ENCODE results near the gene TMEM87B.
"Not testable (repeated sequence)": the region's sequence is repeated elsewhere in the genome, so short reads cannot be mapped to it uniquely, and the experiment has no call there.

Gene TMEM87B

GRCh38 chr2:112053917-112054846 lies 887 bp upstream of the TMEM87B start:
- Histone ChIP-seq H3K4me2 (ENCODE audit: low read length) (peak overlapping the region; percentile 90), H3K9me3 (replicated peaks; ENCODE audit: low read length) (no peaks in the 10 kb centered on the region), H3K4me1 (ENCODE audit: control insufficient read depth, insufficient read depth, low read length) (peaks cover 17% of the 10 kb centered on the region), H3K4me3 (ENCODE audit: low read length) (peak overlapping the region; percentile 96), H3K9ac (ENCODE audit: low read depth, low read length) (peak overlapping the region; percentile 69), H3K36me3 (ENCODE audit: insufficient read depth, low read length) (peaks cover under 1% of the 10 kb centered on the region), H3K27me3 (ENCODE audit: control insufficient read depth, insufficient read depth, low read length) (no peaks in the 10 kb centered on the region)

- Histone ChIP-seq H3K4me2 (ENCODE audit: low read length) (peak overlapping the region; percentile 91), H3K36me3 (ENCODE audit: insufficient read depth, low read length) (peaks cover 5% of the 10 kb centered on the region), H3K9me3 (replicated peaks; ENCODE audit: low read length) (no peaks in the 10 kb centered on the region), H3K4me3 (ENCODE audit: low read length) (peak overlapping the region; percentile 89), H3K9ac (ENCODE audit: low read depth, low read length) (peak overlapping the region; percentile 93), H3K27me3 (ENCODE audit: control insufficient read depth, insufficient read depth, low read length) (no peaks in the 10 kb centered on the region), H3K4me1 (ENCODE audit: control insufficient read depth, insufficient read depth, low read length) (peaks cover 17% of the 10 kb centered on the region)
Observed at GRCh38 chr2:112055730-112056625, 909 bp downstream of the TMEM87B start.

- Histone ChIP-seq H3K27me3 (ENCODE audit: control insufficient read depth, insufficient read depth, low read length) (no peaks in the 10 kb centered on the region), H3K9me3 (replicated peaks; ENCODE audit: low read length) (no peaks in the 10 kb centered on the region), H3K4me1 (ENCODE audit: control insufficient read depth, insufficient read depth, low read length) (peaks cover 17% of the 10 kb centered on the region), H3K36me3 (ENCODE audit: insufficient read depth, low read length) (peaks cover 12% of the 10 kb centered on the region), H3K4me3 (ENCODE audit: low read length) (peak overlapping the region; percentile 89), H3K9ac (ENCODE audit: low read depth, low read length) (peak overlapping the region; percentile 93), H3K4me2 (ENCODE audit: low read length) (peak overlapping the region; percentile 91)
Observed at GRCh38 chr2:112056626-112056987, 1.5 kb downstream of the TMEM87B start.

- H3K4me1 ChIP-seq (ENCODE audit: control insufficient read depth, insufficient read depth, low read length), result peaks cover 11% of the 10 kb centered on the region
- H3K4me3 ChIP-seq (ENCODE audit: low read length), result no peak overlapping the region
- no peaks in the 10 kb centered on the region for H3K9me3 ChIP-seq (replicated peaks; ENCODE audit: low read length)
- no peak overlapping the region for H3K9ac ChIP-seq (ENCODE audit: low read depth, low read length)
- H3K36me3 ChIP-seq (ENCODE audit: insufficient read depth, low read length), result peaks cover 41% of the 10 kb centered on the region
- H3K27me3 ChIP-seq (ENCODE audit: control insufficient read depth, insufficient read depth, low read length), result no peaks in the 10 kb centered on the region
- H3K4me2 ChIP-seq (ENCODE audit: low read length), result no peak overlapping the region
Observed at GRCh38 chr2:112059671-112060070, 4.6 kb downstream of the TMEM87B start.

- H3K4me1 ChIP-seq (ENCODE audit: control insufficient read depth, insufficient read depth, low read length), result peaks cover 25% of the 10 kb centered on the region
- H3K9me3 ChIP-seq (replicated peaks; ENCODE audit: low read length), result no peaks in the 10 kb centered on the region
- H3K36me3 ChIP-seq (ENCODE audit: insufficient read depth, low read length), result peaks cover 43% of the 10 kb centered on the region
- no peak overlapping the region for H3K4me3 ChIP-seq (ENCODE audit: low read length)
- H3K4me2 ChIP-seq (ENCODE audit: low read length), result no peak overlapping the region
- no peak overlapping the region for H3K9ac ChIP-seq (ENCODE audit: low read depth, low read length)
- no peaks in the 10 kb centered on the region for H3K27me3 ChIP-seq (ENCODE audit: control insufficient read depth, insufficient read depth, low read length)
Observed at GRCh38 chr2:112061299-112061698, 6.2 kb downstream of the TMEM87B start.

GRCh38 chr2:112061840-112062239 lies 6.8 kb downstream of the TMEM87B start:
- Histone ChIP-seq H3K9me3 (replicated peaks; ENCODE audit: low read length) (no peaks in the 10 kb centered on the region), H3K4me2 (ENCODE audit: low read length) (no peak overlapping the region), H3K36me3 (ENCODE audit: insufficient read depth, low read length) (peaks cover 48% of the 10 kb centered on the region), H3K4me1 (ENCODE audit: control insufficient read depth, insufficient read depth, low read length) (peaks cover 22% of the 10 kb centered on the region), H3K27me3 (ENCODE audit: control insufficient read depth, insufficient read depth, low read length) (no peaks in the 10 kb centered on the region), H3K9ac (ENCODE audit: low read depth, low read length) (no peak overlapping the region), H3K4me3 (ENCODE audit: low read length) (no peak overlapping the region)

- Histone ChIP-seq H3K4me2 (ENCODE audit: low read length) (no peak overlapping the region), H3K4me1 (ENCODE audit: control insufficient read depth, insufficient read depth, low read length) (peaks cover 15% of the 10 kb centered on the region), H3K4me3 (ENCODE audit: low read length) (no peak overlapping the region), H3K27me3 (ENCODE audit: control insufficient read depth, insufficient read depth, low read length) (no peaks in the 10 kb centered on the region), H3K36me3 (ENCODE audit: insufficient read depth, low read length) (peaks cover 50% of the 10 kb centered on the region), H3K9me3 (replicated peaks; ENCODE audit: low read length) (no peaks in the 10 kb centered on the region), H3K9ac (ENCODE audit: low read depth, low read length) (no peak overlapping the region)
Observed at GRCh38 chr2:112062894-112063293, 7.8 kb downstream of the TMEM87B start.

GRCh38 chr2:112065486-112065885 lies 10.4 kb downstream of the TMEM87B start:
- Histone ChIP-seq H3K4me3 (ENCODE audit: low read length) (no peak overlapping the region), H3K4me2 (ENCODE audit: low read length) (peak overlapping the region; percentile 13), H3K36me3 (ENCODE audit: insufficient read depth, low read length) (peaks cover 49% of the 10 kb centered on the region), H3K9me3 (replicated peaks; ENCODE audit: low read length) (no peaks in the 10 kb centered on the region), H3K27me3 (ENCODE audit: control insufficient read depth, insufficient read depth, low read length) (no peaks in the 10 kb centered on the region), H3K9ac (ENCODE audit: low read depth, low read length) (no peak overlapping the region), H3K4me1 (ENCODE audit: control insufficient read depth, insufficient read depth, low read length) (peaks cover 15% of the 10 kb centered on the region)

GRCh38 chr2:112065966-112066365 lies 10.9 kb downstream of the TMEM87B start:
- H3K4me3 ChIP-seq (ENCODE audit: low read length), result no peak overlapping the region
- H3K4me1 ChIP-seq (ENCODE audit: control insufficient read depth, insufficient read depth, low read length), result peaks cover 15% of the 10 kb centered on the region
- H3K36me3 ChIP-seq (ENCODE audit: insufficient read depth, low read length), result peaks cover 49% of the 10 kb centered on the region
- H3K4me2 ChIP-seq (ENCODE audit: low read length), result peak overlapping the region; percentile 13
- no peak overlapping the region for H3K9ac ChIP-seq (ENCODE audit: low read depth, low read length)
- H3K27me3 ChIP-seq (ENCODE audit: control insufficient read depth, insufficient read depth, low read length), result no peaks in the 10 kb centered on the region
- H3K9me3 ChIP-seq (replicated peaks; ENCODE audit: low read length), result no peaks in the 10 kb centered on the region

- not testable (repeated sequence) for H3K4me2 ChIP-seq (ENCODE audit: low read length); H3K9me3 ChIP-seq (replicated peaks; ENCODE audit: low read length); H3K4me3 ChIP-seq (ENCODE audit: low read length); H3K27me3 ChIP-seq (ENCODE audit: control insufficient read depth, insufficient read depth, low read length); H3K9ac ChIP-seq (ENCODE audit: low read depth, low read length)
- peaks cover 15% of the 10 kb centered on the region for H3K4me1 ChIP-seq (ENCODE audit: control insufficient read depth, insufficient read depth, low read length)
- peaks cover 25% of the 10 kb centered on the region for H3K36me3 ChIP-seq (ENCODE audit: insufficient read depth, low read length)
Observed at GRCh38 chr2:112069794-112070193, 14.7 kb downstream of the TMEM87B start.

GRCh38 chr2:112073875-112074274 lies 18.8 kb downstream of the TMEM87B start:
- H3K36me3 ChIP-seq (ENCODE audit: insufficient read depth, low read length), result peaks cover 34% of the 10 kb centered on the region

More at GRCh38 chr2:112073875-112074274, 18.8 kb downstream of the TMEM87B start:
- no peak overlapping the region for H3K4me3 ChIP-seq (ENCODE audit: low read length)
- no peak overlapping the region for H3K4me2 ChIP-seq (ENCODE audit: low read length)
- H3K9me3 ChIP-seq (replicated peaks; ENCODE audit: low read length), result no peaks in the 10 kb centered on the region
- H3K9ac ChIP-seq (ENCODE audit: low read depth, low read length), result no peak overlapping the region
- peaks cover 8% of the 10 kb centered on the region for H3K4me1 ChIP-seq (ENCODE audit: control insufficient read depth, insufficient read depth, low read length)
- H3K27me3 ChIP-seq (ENCODE audit: control insufficient read depth, insufficient read depth, low read length), result no peaks in the 10 kb centered on the region
